ENCODE results near the gene PTTG1IP. TPM values are rescaled to one million over a fixed set of nuclear protein-coding genes. Genes with fewer than 3 reads are reported as not detected.

PTTG1IP gene
- total RNA-seq, 2 donors from 2014 or later, result 284 to 303 TPM

- no peak overlapping the region for H3K4me3 ChIP-seq
- H3K36me3 ChIP-seq, result peaks cover 71% of the 10 kb centered on the region
- H3K27ac ChIP-seq, result peak overlapping the region; percentile 28 to 76
- no peaks in the 10 kb centered on the region for H3K9me3 ChIP-seq
- peaks cover 0 to 46% of the 10 kb centered on the region in 2 donors for H3K4me1 ChIP-seq
- no peak for DNase-seq (ENCODE audit: low spot score)
- TF ChIP-seq CTCF (IDR thresholded peaks at IDR 0.05), result no peak
- H3K27me3 ChIP-seq, result no peaks in the 10 kb centered on the region
Observed at GRCh38 chr21:44858791-44859190, 14.7 kb downstream of the PTTG1IP start.

- peak overlapping the region; percentile 28 to 76 for H3K27ac ChIP-seq
- H3K4me3 ChIP-seq, result no peak overlapping the region
- peaks cover 68% of the 10 kb centered on the region for H3K36me3 ChIP-seq
- H3K4me1 ChIP-seq, result peaks cover 0 to 50% of the 10 kb centered on the region in 2 donors
- DNase-seq (ENCODE audit: low spot score), result no peak
- no peak for TF ChIP-seq CTCF (IDR thresholded peaks at IDR 0.05)
- no peaks in the 10 kb centered on the region for H3K27me3 ChIP-seq
- H3K9me3 ChIP-seq, result no peaks in the 10 kb centered on the region
Observed at GRCh38 chr21:44858291-44858690, 15.2 kb downstream of the PTTG1IP start.

- no peak for TF ChIP-seq CTCF (IDR thresholded peaks at IDR 0.05)
- H3K27me3 ChIP-seq, result no peaks in the 10 kb centered on the region
- H3K4me3 ChIP-seq, result no peak overlapping the region
- H3K4me1 ChIP-seq, result peaks cover 0 to 56% of the 10 kb centered on the region in 2 donors
- peak overlapping the region; percentile 28 to 76 for H3K27ac ChIP-seq
- DNase-seq (ENCODE audit: low spot score), result no peak
- H3K36me3 ChIP-seq, result peaks cover 73% of the 10 kb centered on the region
- no peaks in the 10 kb centered on the region for H3K9me3 ChIP-seq
Observed at GRCh38 chr21:44857127-44857892, 16.2 kb downstream of the PTTG1IP start.

GRCh38 chr21:44856131-44856530, 17.4 kb downstream of the PTTG1IP start:
- H3K9me3 ChIP-seq, result no peaks in the 10 kb centered on the region
- H3K36me3 ChIP-seq, result peaks cover 85% of the 10 kb centered on the region
- DNase-seq (ENCODE audit: low spot score), result no peak
- TF ChIP-seq CTCF (IDR thresholded peaks at IDR 0.05), result no peak
- no peaks in the 10 kb centered on the region for H3K27me3 ChIP-seq
- H3K4me1 ChIP-seq, result peaks cover 0 to 54% of the 10 kb centered on the region in 2 donors
- no peak overlapping the region for H3K4me3 ChIP-seq
- peak overlapping the region in 1 of 2 donors; percentile 72 for H3K27ac ChIP-seq

GRCh38 chr21:44855572-44855971, 17.9 kb downstream of the PTTG1IP start:
- Histone ChIP-seq H3K4me1 (peaks cover 0 to 56% of the 10 kb centered on the region in 2 donors), H3K36me3 (peaks cover 90% of the 10 kb centered on the region), H3K27me3 (no peaks in the 10 kb centered on the region), H3K27ac (peak overlapping the region; percentile 65 to 72), H3K4me3 (no peak overlapping the region), H3K9me3 (no peaks in the 10 kb centered on the region)
- no peak for DNase-seq (ENCODE audit: low spot score)
- TF ChIP-seq CTCF (IDR thresholded peaks at IDR 0.05), result no peak
